H4 (cell line): ENCODE results near the gene ZSWIM8. TPM values are rescaled to one million over a fixed set of nuclear protein-coding genes. Genes with fewer than 3 reads are reported as not detected.
A peak's percentile ranks its signal among the peaks of the same experiment; 100 is the strongest.
"Not testable (repeated sequence)": the region's sequence is repeated elsewhere in the genome, so short reads cannot be mapped to it uniquely, and the experiment has no call there.

Experiments used
- DNase-seq: peaks from one replicate; pipeline ENCODE4 v3.0.0-alpha.2; 2015; ENCODE audit warnings: low spot score
- total RNA-seq: library from RNA; depleted of rRNA; stranded (reverse); fragments of >200 nt; shearing (Covaris generic); gene quantifications from 2 replicates; pipeline ENCODE4 v1.2.3, GENCODE V29; 2014

Gene ZSWIM8
- total RNA-seq, 1 experiment from 2014 or later, result 11.2 TPM

DNA sequence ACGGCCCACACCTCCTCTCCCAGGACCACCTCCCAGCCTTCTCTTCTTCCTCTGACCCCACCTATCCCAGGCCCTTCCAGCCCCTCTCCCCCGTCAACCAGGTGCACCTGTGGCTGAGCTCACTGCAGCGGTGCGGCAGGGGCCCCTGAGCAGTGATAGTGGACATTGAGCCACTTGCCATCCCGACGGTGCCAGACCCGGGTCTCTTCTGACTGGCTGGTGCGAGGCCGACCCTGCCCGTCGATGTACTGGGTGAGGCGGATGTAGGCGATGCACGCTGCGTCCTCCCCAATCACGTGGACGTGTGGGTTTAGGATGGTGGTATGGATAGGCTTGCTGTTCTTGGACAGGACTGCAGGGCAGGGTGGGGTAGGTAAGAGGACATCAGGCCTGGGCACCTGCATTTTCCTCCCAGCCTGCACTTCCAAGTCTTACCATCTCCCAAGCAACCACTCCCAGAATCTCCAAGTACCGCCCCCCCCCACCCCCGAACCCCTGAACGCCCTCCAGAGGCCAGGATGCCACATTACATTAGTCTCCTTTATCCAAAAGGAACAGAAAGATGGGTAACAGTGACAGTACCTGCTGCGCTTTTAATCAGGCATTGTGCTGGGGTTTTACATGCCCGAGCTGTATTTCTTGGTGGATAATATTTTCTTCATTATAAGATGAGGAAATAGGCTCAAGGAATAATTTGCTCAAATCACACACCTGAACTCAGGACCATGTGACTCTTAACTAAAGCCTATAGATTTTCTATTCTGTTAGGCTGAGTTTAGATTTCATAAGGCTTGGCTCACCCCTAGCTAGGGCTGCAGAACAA is 29.7 kb downstream of the ZSWIM8 start:
- no peak for DNase-seq

DNA sequence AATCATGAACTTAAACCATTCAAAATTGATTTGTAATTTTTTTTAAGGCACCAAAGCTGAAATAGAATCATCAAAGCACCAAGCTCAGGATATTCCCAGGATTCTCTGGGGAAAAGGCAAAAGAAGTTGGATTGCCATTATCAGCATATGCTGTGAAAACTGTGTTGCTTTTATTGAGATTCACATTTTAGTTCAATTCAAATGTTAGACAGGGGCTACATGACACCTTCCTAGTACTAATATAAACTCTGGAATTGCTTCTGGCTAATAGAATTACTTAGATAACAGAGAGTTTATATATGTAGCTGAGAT is 30.3 kb downstream of the ZSWIM8 start:
- no peak for DNase-seq

DNA sequence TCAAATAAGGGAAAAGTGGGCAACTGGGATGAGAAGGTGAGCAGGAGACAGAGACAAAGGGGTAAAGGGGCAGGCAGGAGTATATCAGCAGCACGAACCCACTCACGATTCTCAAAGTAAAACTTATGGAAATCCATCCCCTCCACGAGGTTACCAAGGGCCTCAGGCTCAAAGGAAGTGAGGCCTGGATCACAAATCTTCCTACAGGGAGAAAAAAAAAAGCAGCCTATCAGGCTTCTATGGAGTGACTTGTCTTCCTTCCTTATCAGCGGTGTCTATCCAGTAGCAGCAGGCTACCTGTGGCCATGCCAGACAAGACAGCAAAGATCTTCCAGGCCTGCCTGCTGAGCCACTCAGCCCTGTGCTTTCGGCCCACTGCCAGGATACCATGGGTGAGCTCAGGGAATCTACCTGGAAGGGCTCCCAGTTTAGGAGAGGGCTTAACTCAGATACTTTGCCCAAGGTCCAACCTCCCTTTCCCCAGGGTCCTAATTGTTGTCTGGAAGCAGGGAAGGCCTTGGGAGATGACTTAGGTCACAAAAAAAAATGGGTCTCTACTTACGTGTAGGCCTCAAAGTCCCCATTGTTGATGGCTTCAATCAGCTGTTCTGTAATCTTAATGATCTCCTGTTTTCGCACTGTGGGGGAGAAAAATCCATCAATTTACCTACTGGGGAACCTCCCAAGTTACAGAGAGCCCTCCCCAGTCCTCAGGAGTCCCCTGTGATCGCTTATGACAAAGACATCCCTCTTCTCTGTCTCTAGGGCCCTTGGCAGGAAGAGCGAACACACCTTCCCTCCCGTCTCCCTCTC is 31.7 kb downstream of the ZSWIM8 start:
- DNase-seq, result no peak

DNA sequence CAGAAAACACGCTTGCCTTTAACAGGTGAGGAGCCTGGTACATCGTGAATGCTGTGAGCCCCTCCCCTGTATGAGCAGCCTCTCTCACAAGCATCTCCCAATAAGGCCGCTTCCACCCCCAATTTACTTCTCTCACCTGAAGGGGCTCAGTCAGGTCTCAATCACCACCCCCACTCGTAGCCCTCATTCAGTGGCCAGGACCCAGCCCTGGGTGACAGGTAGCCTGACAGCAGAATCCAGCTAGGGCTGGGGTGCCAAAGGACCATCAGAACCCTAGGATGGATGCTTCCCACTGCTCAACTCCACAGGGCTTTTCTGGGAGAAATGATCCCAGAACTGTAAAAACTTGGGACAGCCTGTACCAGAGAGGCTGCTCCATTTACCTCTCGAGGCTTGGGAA is 32.4 kb downstream of the ZSWIM8 start:
- DNase-seq, result no peak

DNA sequence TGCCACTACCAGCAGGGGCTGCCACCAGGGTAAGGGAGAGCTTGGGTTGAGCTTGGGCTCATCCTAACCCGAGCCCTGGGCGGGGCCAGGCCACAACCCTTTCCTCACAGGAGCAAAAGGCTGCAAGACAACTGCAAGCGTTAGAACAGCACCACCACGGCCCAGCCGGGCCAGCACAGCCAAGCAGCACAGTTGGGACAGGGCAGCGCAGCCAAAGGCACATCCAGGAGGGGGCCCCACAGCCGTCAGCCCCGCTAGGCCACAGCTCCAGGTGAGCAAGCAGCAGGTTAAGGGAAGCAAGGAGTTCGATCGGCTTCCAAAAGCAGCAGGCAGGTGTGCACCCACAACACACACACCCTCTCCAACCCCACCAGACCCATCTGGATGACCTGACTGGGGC is 33.0 kb downstream of the ZSWIM8 start:
- DNase-seq, result no peak

DNA sequence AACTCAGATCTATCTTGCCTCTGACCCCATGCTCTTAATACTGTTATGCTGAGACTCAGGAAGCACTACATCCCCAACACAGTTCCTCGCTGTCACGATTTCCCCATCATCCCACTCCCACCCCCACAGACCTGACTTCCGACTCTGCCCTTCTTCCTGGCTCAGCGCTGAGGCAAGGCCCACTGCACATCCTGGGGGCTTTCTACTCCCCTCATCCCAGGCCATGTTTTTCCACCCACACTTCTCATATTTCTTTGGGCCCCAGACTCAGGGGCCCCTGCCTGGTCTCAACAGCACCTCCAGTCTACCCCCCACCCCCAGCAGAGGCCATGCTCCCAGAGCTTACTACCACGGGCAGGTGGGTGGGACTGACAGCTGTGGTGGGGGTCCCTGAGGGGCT is 33.7 kb downstream of the ZSWIM8 start:
- DNase-seq, result no peak

DNA sequence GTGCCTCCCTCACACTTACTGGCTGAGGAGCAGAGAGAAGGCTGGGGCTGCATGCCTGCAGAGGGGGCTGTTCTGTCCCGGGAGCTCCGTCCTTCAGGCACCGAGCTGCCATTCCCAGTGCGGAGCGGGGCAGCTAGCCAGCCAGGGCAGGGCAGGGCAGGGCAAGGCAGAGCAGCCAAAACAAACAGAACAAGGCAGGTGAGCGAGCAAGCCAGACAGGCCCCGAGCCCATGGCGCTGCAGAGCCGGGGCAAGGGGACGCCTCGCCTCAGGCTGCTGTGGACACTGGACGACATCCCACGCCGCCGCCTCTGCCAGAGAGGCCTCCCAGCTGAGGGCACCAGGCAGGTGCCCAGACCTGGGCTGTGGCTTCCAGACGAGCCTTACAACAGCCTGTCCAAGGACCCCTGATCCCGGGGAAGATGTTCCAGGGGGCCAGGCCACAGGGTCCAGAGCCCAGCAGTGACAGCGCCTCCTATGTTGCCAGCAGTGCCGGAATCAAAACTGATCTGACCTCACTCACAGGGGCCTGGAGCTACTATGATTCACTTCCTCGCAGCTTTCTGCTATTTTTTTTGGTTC is 34.2 kb downstream of the ZSWIM8 start:
- DNase-seq, result no peak

DNA sequence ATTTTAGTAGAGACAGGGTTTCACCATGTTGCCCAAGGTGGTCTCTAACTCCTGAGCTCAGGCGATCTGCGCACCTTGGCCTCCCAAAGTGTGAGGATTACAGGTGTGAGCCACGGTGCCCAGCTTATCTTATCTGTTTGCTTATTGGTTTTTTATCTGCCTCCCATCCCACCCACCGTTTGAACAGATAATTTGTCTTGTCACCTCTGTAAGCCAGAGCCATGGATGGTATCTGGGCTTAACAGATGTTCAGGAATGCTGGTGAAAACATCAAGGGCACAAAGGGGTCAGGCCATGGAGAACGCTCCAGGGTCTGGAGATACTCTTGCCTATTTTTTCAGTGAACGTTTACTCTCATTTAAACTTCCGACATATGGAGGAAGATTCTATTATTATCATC is 38.0 kb downstream of the ZSWIM8 start:
- no peak for DNase-seq

DNA sequence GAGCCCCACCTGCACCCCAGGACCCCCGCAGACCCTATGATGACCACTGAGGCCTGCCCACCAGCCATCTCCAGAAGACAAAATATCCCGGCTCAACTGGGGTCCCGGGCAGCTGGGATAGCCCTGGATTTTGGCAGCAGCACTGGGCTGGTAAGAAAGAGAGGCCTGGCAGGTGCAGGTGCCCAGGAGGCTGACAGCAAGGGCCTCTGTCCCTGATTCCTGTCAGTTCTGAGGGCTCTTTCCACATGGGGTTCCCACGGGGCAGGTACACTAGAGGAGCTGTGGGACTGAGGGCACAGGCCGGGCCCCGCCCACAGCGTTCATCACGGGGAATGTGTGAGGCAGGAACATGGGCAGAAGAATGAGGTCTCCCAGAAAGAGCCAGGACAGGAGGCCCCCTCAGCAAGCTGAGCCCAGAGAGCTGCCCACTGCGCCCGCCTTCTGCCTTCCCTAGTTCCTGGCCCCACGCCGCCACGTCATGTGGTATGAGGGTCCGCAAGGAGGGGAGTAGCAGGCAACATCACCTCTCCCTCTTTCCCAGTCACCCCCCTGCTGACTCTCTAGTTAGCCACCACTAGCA is 38.8 kb downstream of the ZSWIM8 start:
- DNase-seq, result no peak

DNA sequence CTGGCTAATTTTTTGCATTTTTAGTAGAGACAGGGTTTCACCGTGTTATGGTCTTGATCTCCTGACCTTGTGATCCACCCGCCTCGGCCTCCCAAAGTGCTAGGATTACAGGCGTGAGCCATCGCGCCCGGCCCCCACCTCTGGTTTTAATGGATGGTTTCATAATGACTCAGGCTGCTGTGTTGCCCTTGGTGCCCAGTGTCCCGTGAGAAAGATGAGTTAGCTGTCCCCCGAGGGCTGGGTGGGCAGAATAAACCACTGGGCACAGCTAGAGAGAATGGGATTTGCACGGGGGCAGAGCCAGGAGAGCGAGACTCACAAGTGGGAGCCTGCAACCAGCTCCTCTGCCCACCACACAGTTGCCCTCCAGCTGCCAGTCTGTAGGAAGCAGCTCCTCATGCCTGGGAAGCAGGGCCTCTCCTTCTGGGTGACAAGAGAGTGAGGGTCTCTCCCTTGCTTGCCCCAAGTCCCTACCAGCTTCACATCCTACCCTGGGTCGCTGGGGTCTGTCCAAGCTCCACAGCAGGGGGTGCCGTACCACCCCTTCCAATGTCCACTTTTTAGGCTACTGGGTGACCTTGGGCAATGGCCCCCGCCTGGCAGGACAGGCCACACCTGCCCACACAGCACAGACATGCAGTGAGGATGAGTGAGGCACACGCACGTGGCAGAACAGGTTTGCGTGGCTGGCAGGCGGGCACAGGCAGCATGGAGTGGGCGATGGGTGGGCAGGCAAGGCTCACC is 42.1 kb downstream of the ZSWIM8 start:
- peak; percentile 48 for DNase-seq

DNA sequence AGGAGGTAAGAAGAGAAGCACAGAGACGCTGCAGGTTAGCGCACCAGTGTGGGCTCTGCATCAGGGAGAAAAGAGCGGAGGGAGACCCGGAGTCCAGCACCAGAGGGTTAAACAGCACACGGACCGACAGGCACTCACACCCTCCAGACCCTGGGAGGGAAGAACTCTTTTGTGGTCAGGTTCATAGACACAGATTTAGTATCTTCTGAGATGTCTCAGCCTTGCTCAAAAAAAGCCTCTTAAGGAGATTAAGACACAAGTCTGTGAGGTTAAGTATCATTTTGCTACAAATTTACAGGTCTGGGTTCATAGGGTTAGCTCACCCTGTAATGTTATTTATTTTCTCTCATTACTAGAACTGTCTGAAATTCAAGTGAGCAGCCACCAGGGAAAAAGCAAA is 42.8 kb downstream of the ZSWIM8 start:
- no peak for DNase-seq

DNA sequence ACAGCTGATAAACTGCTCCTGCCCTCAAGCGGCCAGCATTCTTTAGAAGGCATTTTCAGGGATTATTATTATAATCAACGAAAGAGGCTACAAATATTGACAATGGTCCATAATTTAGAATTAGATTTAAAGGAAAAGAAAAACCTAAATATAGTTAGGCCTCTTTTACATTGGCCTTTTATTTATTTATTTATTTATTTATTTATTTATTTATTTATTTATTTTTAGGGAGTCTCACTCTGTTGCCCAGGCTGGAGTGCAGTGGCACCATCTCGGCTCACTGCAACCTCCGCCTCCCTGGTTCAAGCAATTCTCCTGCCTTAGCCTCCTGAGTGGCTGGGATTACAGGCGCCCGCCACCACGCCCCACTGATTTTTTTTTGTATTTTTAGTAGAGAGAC is 43.7 kb downstream of the ZSWIM8 start:
- not testable (repeated sequence) for DNase-seq

DNA sequence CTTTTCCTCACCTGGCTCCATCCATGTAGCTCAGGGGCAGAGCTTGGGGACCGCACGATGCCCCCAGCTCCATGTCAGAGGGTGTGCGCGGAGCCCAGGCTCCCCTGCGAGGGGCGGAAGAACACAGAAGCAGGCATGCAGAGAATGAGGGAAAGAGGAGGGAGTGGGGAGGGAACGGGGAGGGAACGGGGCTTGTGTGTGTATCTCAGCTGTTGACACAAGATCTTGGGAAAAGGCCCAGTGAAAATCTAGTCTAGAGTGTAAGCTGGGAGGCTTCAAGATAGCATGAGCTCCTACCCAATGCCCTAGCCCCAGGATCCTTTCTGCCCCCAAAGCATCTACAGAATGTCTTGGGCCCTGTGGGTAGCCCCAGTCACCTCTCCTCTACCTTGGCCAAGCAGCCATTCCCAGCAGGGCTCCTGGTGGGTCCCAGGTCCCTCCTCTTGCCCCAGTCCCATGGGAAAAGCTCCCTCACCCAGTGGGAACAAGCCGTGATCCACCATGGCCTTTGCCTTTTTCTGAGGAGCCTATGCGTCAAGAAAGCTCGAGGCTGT is 51.1 kb downstream of the ZSWIM8 start:
- DNase-seq, result no peak

DNA sequence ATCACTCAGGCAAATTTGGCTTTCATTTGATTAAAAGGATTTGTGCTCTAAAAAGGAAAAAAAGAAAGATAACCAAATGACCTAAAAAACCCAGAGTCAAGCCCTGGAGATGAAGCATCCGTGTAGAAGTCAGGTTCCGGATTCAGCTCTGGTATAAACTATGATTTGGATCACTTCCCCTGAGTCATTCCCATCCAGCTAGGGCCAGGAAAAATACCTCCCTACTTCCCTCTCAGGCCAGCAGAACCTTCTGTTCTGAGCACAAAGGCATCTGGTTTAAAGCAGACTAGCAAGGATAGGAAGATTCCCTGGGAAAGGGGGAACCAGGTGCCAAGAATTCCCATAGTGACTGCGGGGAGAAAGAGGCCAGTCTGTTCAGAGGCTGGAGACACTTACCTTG is 51.7 kb downstream of the ZSWIM8 start:
- no peak for DNase-seq

DNA sequence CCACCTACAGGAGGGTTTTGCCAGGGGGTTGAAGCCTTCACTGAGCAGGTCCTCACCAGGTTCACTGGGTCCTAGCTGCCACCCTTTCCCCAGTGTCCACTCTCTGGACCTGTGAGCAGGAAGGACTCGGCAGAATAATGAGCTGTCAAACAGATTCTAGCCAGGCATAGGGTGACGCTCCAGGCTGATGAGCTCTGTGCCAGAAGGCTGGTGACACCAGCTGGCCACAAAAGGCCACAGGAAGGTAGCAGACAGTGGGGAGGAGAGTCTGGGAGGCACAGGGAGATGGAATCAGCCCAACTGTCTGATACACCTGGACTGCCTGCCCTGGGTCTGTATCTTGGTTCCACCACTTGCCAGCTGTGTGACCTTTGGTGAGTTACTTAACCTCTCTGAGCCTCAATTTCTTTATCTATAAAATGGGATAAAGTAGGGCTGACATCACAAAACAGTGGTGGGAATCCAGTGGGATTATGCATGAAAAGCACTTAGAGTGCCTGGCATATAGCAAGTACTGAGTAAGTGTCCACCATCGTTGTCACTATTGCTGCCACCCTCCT is 52.7 kb downstream of the ZSWIM8 start:
- DNase-seq, result no peak

DNA sequence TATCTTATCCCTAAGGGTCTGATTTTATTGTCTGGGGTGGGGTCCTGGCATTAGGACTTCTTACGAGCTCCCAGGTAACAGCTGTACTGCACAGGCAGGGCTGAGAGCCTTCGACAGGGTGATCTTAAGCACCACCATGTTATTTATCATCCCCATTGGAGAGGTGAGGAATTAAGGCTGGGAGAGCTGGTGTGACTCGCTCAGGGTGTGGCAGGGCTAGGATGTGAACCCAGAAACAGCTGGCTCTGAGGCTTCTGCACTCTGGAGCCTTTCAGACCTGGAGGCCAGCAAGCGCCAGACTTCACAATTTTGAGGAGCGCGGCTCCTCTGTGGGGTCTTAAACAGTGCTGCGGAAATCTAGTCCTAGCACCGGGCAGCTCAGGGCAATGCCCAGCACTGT is 53.4 kb downstream of the ZSWIM8 start:
- no peak for DNase-seq

DNA sequence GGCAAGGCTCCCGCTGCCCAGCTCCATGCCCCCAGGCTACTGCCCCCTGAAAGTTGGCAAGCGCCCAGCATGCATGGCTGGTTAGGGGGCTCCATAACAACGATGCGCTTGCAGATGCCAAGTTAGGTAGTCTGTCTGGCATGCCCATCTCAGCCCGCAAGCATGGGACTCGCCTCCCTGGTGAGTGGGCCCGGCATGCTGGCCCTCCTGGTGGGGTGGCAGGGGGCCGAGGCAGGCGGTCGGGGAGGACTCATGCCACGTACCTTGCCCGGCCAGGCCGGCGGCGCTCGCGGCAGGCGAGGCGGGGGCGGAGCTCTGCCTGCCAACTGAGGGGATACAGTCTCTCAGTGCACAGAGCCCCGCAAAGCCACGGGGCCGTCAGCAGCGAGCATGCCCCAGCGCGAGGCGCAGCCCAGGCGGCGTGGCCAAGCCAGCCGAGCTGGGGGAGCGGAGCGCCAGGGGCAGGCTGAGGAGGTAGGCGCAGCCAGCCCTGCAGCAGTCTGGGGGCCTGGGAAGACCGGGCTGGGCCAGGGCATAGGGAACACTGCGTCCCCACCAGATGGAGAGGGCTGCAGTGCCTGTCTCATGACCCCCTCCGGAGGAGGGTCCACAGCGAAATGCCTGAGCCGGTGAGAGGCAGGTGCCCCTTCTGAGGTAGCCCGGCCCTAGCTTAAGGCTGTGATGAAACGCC is 54.0 kb downstream of the ZSWIM8 start:
- no peak for DNase-seq

DNA sequence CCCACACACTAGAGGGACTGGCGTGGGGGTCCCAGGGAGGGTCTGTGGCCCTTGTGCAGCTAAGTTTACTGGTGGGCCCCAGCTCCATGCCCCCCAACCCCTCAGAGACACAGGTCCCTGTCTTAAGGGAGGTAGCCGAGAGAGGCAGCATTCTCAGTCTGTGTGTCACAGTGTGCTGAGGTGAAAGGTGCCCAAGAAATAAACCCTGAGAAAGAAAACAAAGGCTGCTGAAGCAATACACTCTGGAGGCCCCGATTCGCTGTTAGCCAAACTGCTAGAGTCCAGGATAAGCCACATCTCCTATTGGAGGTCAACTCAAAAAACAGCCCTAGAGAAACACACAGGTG is 54.6 kb downstream of the ZSWIM8 start:
- no peak for DNase-seq

DNA sequence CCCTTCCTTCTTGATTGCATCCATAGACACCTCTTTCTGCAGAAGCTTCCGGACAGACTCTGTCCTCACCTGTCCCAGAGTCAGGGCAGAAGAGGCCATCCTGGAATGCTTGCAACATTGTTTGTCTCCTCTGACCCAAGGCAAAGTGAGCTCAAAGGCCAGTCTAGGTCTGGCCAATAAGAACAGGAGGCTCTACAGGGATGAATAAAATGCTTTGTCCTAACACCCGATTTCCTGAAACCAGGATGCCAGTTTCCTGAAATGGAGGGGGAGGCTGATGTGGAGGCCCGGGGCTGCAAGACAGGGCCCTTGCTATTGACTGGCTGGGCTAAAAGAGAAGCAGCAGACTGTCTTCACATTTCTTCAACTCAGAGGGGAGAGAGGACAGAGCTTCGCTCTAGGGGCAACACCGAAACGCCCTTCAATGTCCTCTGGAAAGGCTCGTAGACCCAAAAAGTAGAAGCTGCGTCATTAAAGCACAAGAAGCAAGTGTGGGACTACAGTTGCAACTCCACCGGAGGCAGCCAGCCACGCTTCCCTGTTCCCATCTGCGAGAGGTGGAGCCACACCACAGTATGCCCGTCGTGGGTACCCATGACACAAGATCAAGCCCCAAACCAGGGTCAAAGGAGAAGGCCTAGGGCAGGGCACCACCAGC is 55.1 kb downstream of the ZSWIM8 start:
- no peak for DNase-seq

DNA sequence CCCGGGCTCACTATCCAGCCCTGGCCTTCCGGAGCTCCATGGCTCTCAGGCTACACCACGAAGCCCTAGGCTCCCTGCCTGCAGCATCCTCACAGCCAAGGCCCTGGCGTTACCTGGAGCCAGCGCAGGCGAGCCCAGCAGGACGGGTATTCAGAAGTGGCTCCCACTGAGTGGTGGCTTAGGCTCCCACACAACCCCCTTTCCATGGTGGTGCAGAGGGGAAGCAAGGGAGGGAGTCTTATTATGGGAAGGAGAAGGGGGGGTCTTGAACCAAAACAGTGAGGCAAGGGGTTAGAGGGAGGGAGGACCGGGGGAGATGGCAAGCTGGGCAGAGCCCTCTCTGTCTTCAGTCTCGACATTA is 55.6 kb downstream of the ZSWIM8 start:
- DNase-seq, result no peak
